ENCODE results near the gene BBS12.

DNA sequence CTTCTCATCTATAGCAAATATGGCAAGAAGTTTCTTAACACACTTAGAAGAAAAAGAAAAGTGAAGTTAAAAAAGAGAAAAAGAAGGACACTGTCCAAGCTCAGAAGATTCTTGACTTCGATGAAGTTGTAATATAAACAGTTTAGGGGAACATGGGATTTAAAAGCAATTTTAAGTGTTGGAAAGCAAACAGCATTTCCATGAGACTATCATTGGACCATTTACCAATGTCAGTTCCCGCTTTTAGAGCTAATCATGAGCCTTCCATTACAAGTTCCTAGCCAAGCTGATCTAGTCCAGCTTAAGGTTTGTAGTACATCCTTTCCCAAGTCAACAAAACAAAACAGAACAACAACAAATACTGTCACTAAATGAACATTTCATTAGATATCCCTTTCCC lies 49.0 kb downstream of the BBS12 start:
- TF ChIP-seq, protein P1, sequence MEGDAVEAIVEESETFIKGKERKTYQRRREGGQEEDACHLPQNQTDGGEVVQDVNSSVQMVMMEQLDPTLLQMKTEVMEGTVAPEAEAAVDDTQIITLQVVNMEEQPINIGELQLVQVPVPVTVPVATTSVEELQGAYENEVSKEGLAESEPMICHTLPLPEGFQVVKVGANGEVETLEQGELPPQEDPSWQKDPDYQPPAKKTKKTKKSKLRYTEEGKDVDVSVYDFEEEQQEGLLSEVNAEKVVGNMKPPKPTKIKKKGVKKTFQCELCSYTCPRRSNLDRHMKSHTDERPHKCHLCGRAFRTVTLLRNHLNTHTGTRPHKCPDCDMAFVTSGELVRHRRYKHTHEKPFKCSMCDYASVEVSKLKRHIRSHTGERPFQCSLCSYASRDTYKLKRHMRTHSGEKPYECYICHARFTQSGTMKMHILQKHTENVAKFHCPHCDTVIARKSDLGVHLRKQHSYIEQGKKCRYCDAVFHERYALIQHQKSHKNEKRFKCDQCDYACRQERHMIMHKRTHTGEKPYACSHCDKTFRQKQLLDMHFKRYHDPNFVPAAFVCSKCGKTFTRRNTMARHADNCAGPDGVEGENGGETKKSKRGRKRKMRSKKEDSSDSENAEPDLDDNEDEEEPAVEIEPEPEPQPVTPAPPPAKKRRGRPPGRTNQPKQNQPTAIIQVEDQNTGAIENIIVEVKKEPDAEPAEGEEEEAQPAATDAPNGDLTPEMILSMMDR (IDR thresholded peaks at IDR 0.05): no peak
- no peak for TF ChIP-seq POLR2A (IDR thresholded peaks at IDR 0.05)
- no peak for TF ChIP-seq EP300 (IDR thresholded peaks at IDR 0.05)

Data from upper lobe of left lung (tissue), 4 donors.